ENCODE data around the gene ELL. TPM values are rescaled to one million over a fixed set of nuclear protein-coding genes. Genes with fewer than 3 reads are reported as not detected.

Gene ELL
- total and polyA plus RNA-seq, 7 donors, result 6.2 to 20.2 (median 11.5) TPM

- peaks cover 9 to 55% (median 29%) of the 10 kb centered on the region in 4 donors for H3K36me3 ChIP-seq
- no peak overlapping the region for H3K4me3 ChIP-seq
- no peaks in the 10 kb centered on the region for H3K27me3 ChIP-seq
- TF ChIP-seq POLR2AphosphoS5 (IDR thresholded peaks at IDR 0.05) (no peak), EP300 (IDR thresholded peaks at IDR 0.05) (no peak), POLR2A (IDR thresholded peaks at IDR 0.05) (no peak)
- TF ChIP-seq, protein P1, sequence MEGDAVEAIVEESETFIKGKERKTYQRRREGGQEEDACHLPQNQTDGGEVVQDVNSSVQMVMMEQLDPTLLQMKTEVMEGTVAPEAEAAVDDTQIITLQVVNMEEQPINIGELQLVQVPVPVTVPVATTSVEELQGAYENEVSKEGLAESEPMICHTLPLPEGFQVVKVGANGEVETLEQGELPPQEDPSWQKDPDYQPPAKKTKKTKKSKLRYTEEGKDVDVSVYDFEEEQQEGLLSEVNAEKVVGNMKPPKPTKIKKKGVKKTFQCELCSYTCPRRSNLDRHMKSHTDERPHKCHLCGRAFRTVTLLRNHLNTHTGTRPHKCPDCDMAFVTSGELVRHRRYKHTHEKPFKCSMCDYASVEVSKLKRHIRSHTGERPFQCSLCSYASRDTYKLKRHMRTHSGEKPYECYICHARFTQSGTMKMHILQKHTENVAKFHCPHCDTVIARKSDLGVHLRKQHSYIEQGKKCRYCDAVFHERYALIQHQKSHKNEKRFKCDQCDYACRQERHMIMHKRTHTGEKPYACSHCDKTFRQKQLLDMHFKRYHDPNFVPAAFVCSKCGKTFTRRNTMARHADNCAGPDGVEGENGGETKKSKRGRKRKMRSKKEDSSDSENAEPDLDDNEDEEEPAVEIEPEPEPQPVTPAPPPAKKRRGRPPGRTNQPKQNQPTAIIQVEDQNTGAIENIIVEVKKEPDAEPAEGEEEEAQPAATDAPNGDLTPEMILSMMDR (IDR thresholded peaks at IDR 0.05), result no peak
- intact Hi-C loops (cut with DNase I), result loop anchor here (5.0 to 10.0 kb wide), 2 partner anchors 52 to 120 kb away; partner anchors contain the start of gene UBA52
- no peaks in the 10 kb centered on the region for H3K9me3 ChIP-seq
- WGBS, 2 donors, result 83 to 86% methylated on average over 3 of the region's 3 CpGs
- peaks cover 0 to 28% (median 22%) of the 10 kb centered on the region in 4 donors for H3K4me1 ChIP-seq
- H3K27ac ChIP-seq, result no peak overlapping the region
- no peak for DNase-seq
These were observed 69.5 kb downstream of the ELL start for GRCh38 chr19:18452386-18452785.

- intact Hi-C loops (cut with DNase I), result loop anchor here (5.0 to 10.0 kb wide), 2 partner anchors 54 to 121 kb away; partner anchors contain the start of gene UBA52
- TF ChIP-seq POLR2AphosphoS5 (IDR thresholded peaks at IDR 0.05) (peak in 3 of 4 donors; percentile 37 to 50 (median 48)), POLR2A (IDR thresholded peaks at IDR 0.05) (no peak)
- TF ChIP-seq, protein P1 (IDR thresholded peaks at IDR 0.05), result peak; percentile 94 to 98 (median 96)
- Histone ChIP-seq H3K9me3 (no peaks in the 10 kb centered on the region), H3K4me3 (no peak overlapping the region), H3K36me3 (peaks cover 9 to 64% (median 38%) of the 10 kb centered on the region in 4 donors), H3K4me1 (peaks cover 0 to 16% (median 11%) of the 10 kb centered on the region in 4 donors), H3K27me3 (no peaks in the 10 kb centered on the region), H3K27ac (peak overlapping the region in 2 of 4 donors; percentile 20 to 25)
- 47 to 51% methylated on average over 26 of the region's 26 CpGs for WGBS, 2 donors
- peak; percentile 93 for DNase-seq
These were observed 70.7 kb downstream of the ELL start for GRCh38 chr19:18450931-18451836.

- TF ChIP-seq EP300 (IDR thresholded peaks at IDR 0.05), result no peak
- TF ChIP-seq POLR2A (IDR thresholded peaks at IDR 0.05), result no peak
- TF ChIP-seq, protein P1 (IDR thresholded peaks at IDR 0.05), result no peak
- TF ChIP-seq POLR2AphosphoS5 (IDR thresholded peaks at IDR 0.05), result no peak
- 74 to 81% methylated on average over 33 of the region's 33 CpGs for WGBS, 2 donors
- H3K4me1 ChIP-seq, result peaks cover 0 to 12% (median 10%) of the 10 kb centered on the region in 4 donors
- H3K36me3 ChIP-seq, result peaks cover 9 to 68% (median 47%) of the 10 kb centered on the region in 4 donors
- no peaks in the 10 kb centered on the region for H3K9me3 ChIP-seq
- H3K27ac ChIP-seq, result no peak overlapping the region
- intact Hi-C loops (cut with DNase I), result loop anchor here (5.0 to 10.0 kb wide), 2 partner anchors 55 to 122 kb away; partner anchors contain the start of gene UBA52
- no peak overlapping the region for H3K4me3 ChIP-seq
- DNase-seq, result peak; percentile 67
- H3K27me3 ChIP-seq, result no peaks in the 10 kb centered on the region
These were observed 71.6 kb downstream of the ELL start for GRCh38 chr19:18450021-18450930.

DNA sequence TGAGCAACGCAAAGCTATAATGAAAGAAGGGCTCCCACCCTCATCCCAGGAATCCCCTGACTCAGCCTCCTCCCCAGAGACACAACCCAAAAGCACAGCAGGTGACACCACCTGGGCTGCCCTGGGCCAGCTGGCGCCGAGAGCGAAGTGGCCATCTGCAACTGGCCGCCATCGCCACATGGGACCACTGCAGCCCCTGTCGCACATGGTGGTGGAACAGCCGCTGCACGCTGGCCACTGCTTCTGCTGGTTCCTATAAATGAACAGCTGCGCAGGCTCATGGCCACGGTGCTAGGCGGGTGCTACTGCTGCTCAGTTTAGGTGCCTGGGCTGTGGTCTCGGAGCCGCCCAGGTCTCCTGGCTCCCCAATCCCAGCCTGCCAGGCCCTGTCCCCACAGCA is 72.3 kb downstream of the ELL start:
- intact Hi-C loops (cut with DNase I), result no loop called here
- WGBS, 2 donors, result 95 to 98% methylated on average over 14 of the region's 14 CpGs
- Histone ChIP-seq H3K27me3 (no peaks in the 10 kb centered on the region), H3K9me3 (no peaks in the 10 kb centered on the region), H3K27ac (no peak overlapping the region), H3K4me3 (no peak overlapping the region), H3K36me3 (peaks cover 13 to 72% (median 54%) of the 10 kb centered on the region in 4 donors), H3K4me1 (peaks cover 0 to 12% (median 10%) of the 10 kb centered on the region in 4 donors)
- no peak for TF ChIP-seq EP300 (IDR thresholded peaks at IDR 0.05)
- DNase-seq, result no peak

Data from sigmoid colon (tissue), 7 donors.